ENCODE results near the gene VIPR2.

Gene VIPR2

GRCh38 chr7:159158125-159158887 is 13.6 kb upstream of the VIPR2 start:
- DNase-seq (ENCODE audit: low read depth in 2 of 3, low spot score in 1 of 3) = no peak

- DNase-seq (ENCODE audit: low read depth in 2 of 3, low spot score in 1 of 3) = no peak
These were observed 13.0 kb upstream of the VIPR2 start for GRCh38 chr7:159157714-159158113.

GRCh38 chr7:159156436-159157245 is 12.0 kb upstream of the VIPR2 start:
- DNase-seq (ENCODE audit: low read depth in 2 of 3, low spot score in 1 of 3) = no peak

- DNase-seq (ENCODE audit: low read depth in 2 of 3, low spot score in 1 of 3) = no peak
These were observed 10.7 kb upstream of the VIPR2 start for GRCh38 chr7:159155410-159155809.

DNA sequence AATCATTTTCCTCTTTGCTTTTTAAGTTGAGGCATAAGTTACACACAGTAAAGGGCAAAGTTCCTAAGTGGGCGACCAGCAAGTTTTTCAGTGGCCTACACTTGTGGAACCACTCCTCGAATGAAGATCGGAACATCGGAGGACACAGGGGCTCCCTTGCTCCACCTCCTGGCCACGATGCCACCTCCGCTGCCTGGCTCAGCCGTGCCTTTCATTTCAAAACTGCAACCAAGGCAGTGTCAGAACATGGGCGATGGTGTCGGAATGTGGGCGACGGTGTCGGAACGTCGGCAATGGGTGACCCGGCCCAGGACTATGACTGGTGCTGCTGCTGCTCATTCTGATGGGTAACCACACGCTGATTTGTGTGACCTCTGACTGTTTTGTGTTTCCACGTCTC is 9.6 kb upstream of the VIPR2 start:
- DNase-seq (ENCODE audit: low read depth in 2 of 3, low spot score in 1 of 3) = no peak

DNA sequence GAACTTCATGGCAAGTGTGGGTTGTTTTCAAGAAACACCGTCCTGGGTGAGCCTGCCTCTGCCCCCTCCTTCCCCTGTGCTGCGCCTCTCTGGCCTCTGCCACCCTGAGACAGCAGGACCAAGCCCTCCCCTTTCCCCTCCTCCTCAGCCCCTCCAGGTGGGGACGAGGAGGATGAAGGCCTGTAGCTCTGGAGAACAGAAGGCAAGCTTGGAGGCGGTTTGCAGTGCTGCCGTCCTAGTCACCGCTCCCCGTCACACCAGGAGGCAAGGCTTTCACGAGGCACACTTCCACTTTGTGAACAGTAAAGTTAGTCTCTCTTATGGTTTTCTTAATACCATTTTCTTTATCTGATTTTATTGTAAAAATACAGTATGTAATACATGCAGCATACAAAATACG is 8.8 kb upstream of the VIPR2 start:
- no peak for DNase-seq (ENCODE audit: low read depth in 2 of 3, low spot score in 1 of 3)

DNA sequence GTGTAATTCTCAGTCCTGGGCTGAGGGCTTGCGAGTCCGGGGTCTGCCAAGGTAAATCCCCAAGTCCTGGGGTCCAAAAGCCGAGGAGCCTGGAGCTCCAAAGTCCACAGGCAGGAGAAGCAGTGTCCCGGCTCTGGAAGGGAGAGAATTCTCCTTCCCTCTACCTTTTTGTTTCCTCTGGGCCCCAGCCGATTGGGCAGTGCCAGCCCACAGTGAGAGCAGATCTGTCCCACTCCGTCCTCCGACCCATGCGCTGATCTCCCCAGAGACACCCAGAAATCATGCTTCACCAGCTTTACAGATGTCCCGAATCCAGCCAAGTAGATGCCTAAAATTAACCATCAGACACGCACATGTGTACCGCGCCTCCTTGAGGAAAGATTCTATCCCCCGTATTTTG is 8.1 kb upstream of the VIPR2 start:
- DNase-seq (ENCODE audit: low read depth in 2 of 3, low spot score in 1 of 3) = no peak

- DNase-seq (ENCODE audit: low read depth in 2 of 3, low spot score in 1 of 3) = no peak
These were observed 6.6 kb upstream of the VIPR2 start for GRCh38 chr7:159151231-159151630.

DNA sequence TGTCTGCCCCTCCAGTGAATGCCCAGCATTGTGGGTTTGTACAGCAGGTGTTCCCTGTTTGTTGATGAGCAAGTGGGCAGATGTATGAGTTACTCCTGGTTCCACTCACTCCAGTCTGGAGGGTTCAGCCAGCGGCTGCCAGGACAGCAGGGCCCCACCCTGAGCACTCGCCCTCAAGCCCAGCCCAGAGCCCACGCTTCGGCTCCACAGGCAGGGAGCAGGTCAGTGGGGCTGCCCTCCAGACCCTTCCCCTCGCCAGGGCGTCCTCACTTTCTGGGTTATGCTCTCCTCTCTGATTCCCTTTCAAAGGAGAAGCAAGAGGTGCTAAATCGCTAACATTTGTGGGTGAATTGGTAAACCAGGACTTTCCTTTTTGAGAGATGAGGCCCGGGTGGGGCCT is 4.8 kb upstream of the VIPR2 start:
- DNase-seq (ENCODE audit: low read depth in 2 of 3, low spot score in 1 of 3) = no peak

- no peak for DNase-seq (ENCODE audit: low read depth in 2 of 3, low spot score in 1 of 3)
These were observed 4.0 kb upstream of the VIPR2 start for GRCh38 chr7:159148430-159149395.

DNA sequence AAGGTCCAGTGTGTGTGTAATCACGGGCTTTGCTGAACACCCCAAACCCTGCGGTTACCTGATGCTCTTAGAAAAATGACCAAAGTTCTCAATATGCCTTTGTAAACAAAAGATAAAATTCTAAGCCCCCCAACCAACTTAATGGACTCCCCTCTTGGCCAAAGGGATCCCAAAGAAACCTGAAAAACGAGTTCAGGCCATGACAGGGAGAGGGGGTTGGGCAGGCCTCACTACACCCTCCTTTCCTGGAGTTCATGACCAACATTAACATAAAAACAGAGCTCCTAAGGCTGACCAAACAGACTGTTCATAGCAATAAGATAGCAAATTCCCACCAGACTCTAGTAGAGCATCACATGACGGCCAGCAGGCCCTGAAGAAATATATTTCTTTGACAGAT is 3.0 kb upstream of the VIPR2 start:
- DNase-seq (ENCODE audit: low read depth in 2 of 3, low spot score in 1 of 3) = no peak

GRCh38 chr7:159147246-159147645 is 2.6 kb upstream of the VIPR2 start:
- no peak for DNase-seq (ENCODE audit: low read depth in 2 of 3, low spot score in 1 of 3)

GRCh38 chr7:159146084-159146858 is 1.6 kb upstream of the VIPR2 start:
- no peak for DNase-seq (ENCODE audit: low read depth in 2 of 3, low spot score in 1 of 3)

DNA sequence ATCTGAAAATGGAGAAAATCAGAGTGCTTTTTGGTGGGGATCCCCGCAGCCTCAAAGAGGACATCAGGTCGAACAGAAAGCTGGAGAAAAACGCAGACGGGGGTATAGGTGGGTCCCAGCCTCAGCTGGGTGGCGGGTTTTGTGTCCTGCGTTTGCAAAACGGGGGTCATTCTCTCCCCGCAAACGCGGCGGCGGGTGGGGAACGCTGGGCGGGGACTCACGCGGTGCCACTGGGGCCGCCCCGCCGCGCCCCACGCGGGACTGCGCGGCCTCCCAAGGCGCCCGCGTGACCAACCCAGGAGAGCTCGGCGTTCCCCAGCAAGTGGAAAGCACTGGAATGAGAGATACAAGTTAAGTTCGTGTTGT is 806 bp upstream of the VIPR2 start:
- DNase-seq (ENCODE audit: low read depth in 2 of 3, low spot score in 1 of 3) = no peak

GRCh38 chr7:159143780-159144757 is 598 bp downstream of the VIPR2 start:
- peak in 1 of 3 donors; percentile 7 for DNase-seq (ENCODE audit: low read depth in 2 of 3, low spot score in 1 of 3)

DNA sequence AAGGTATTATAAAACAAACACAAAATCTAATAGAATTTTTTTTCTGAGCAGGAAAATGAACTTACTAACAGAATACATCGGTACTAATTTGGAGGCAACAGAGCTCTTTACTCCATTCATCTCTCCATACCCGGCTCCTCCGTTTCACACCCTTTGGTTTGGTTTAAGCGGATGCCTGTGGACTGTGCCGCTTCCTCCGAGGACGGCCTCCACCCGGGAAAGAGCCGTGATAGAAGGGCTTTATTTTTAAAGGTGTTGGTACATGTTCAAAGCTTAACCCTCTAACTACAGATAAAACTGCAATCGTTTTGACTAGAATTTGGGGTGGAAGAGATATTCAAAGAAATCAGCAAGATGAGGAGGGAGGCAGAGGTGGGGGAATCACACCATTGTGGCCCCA is 1.9 kb downstream of the VIPR2 start:
- DNase-seq (ENCODE audit: low read depth in 2 of 3, low spot score in 1 of 3) = no peak

- no peak for DNase-seq (ENCODE audit: low read depth in 2 of 3, low spot score in 1 of 3)
These were observed 2.5 kb downstream of the VIPR2 start for GRCh38 chr7:159142199-159142598.

- no peak for DNase-seq (ENCODE audit: low read depth in 2 of 3, low spot score in 1 of 3)
These were observed 3.0 kb downstream of the VIPR2 start for GRCh38 chr7:159141660-159142059.

DNA sequence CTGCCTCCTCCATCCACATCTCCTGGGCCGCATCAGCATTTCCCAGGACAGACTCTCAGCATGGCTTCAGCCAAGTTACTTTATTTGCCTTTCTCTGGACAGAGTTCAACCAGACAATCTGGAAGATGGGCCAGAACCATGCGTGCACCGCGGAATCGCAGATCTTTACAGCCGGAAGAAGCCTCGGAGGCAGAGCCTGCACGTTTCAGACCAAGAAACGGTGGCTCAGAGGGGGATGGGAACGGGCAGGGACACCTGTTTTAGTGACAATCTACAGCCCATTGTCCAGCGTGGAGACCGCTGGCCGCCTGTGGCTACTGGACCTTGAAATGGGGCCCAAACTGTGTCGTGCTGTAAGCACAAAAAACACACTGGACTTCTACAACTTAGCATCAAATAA is 3.5 kb downstream of the VIPR2 start:
- DNase-seq (ENCODE audit: low read depth in 2 of 3, low spot score in 1 of 3) = no peak
